Measurements from ENCODE around the gene SLC37A1. TPM values are rescaled to one million over a fixed set of nuclear protein-coding genes. Genes with fewer than 3 reads are reported as not detected.

SLC37A1 gene
- total and polyA plus RNA-seq, 2 of the 13 experiments (the other 11 are each of a cell fraction or from before 2014, with no cell fraction given): 0.22 to 0.40 TPM

GRCh38 chr21:42614811-42615351 is 101.2 kb downstream of the SLC37A1 start:
- no peak overlapping the region for H3K27ac ChIP-seq (ENCODE audit: extremely low read length, insufficient read depth, low read length)
- H3K4me2 ChIP-seq (ENCODE audit: low read depth, low read length): peak overlapping the region; percentile 89
- no peaks in the 10 kb centered on the region for H3K9me3 ChIP-seq (ENCODE audit: low read length)
- H3K4me3 ChIP-seq (replicated peaks in 1 of 3; ENCODE audit: insufficient read depth in 1 of 3, low read depth in 2 of 3, low read length in 3 of 3): peak overlapping the region in 2 of 3 experiments; percentile 34 to 67; a peak in 3 of 6 replicates
- peak; percentile 88 for ATAC-seq
- 8% methylated on average over 4 of the region's 14 CpGs for WGBS (ENCODE audit: low lambda C conversion rate)
- no peaks in the 10 kb centered on the region for H3K79me2 ChIP-seq (ENCODE audit: insufficient read depth, low read length)
- intact Hi-C loops (cut with micrococcal nuclease; ENCODE audit: unreplicated experiment) (no loop called here), in situ Hi-C loops (cut with HindIII; ENCODE audit: extremely low pct_ligation_motif_present, low pct_unique_long_range_greater_than_20kb) (no loop called here)
- ChIA-PET POLR2A (interaction anchor here (1.2 kb wide), 1 partner anchor 10 kb away, joined by 3 read pairs; no protein-coding TSS in a partner anchor), CTCF (ENCODE audit: low intra/inter-chr PET ratio, low total read pairs) (no interaction called here)
- H4K20me1 ChIP-seq (ENCODE audit: insufficient read depth, low read length): no peaks in the 10 kb centered on the region
- no TSS peak for BruUV-seq (replicated peaks)
- 0 out of 2 replicates have a peak overlapping the region, but pooled peaks have one; percentile 8 for H3K9ac ChIP-seq (ENCODE audit: insufficient read depth, low read depth, low read length)
- H3K27me3 ChIP-seq (ENCODE audit: control insufficient read depth in 1 of 2, insufficient read depth in 2 of 2, low read length in 2 of 2): peaks cover under 1 to 34% of the 10 kb centered on the region in 2 experiments; a peak in 4 of 5 replicates
- peak overlapping the region; percentile 92 for H2AFZ ChIP-seq (ENCODE audit: low read length)
- H3K4me1 ChIP-seq (ENCODE audit: insufficient read depth, low read length): peaks cover 34% of the 10 kb centered on the region
- DNase-seq (ENCODE audit: low spot score): peak; percentile 76
- FAIRE-seq: no peak
- H3K36me3 ChIP-seq (replicated peaks in 1 of 2; ENCODE audit: control insufficient read depth in 1 of 2, insufficient read depth in 2 of 2, low read length in 2 of 2): no peaks in the 10 kb centered on the region
- TF ChIP-seq HNRNPUL1 (IDR thresholded peaks at IDR 0.05; ENCODE audit: low read depth, low read length) (no peak), SAP130 (CRISPR knock-in tag; IDR thresholded peaks at IDR 0.05; ENCODE audit: low read depth) (peak; percentile 22; the same call in 1 of the 2 replicates), TBP (CRISPR knock-in tag; IDR thresholded peaks at IDR 0.05) (no peak), ARID4A (CRISPR knock-in tag; IDR thresholded peaks at IDR 0.05; ENCODE audit: borderline replicate concordance) (no peak; the same call in 1 of the 2 replicates), PPARG (CRISPR knock-in tag; conservative IDR thresholded peaks at IDR 0.05) (no peak), HOXA3 (CRISPR knock-in tag; IDR thresholded peaks at IDR 0.05) (peak; percentile 52)
- TF ChIP-seq, protein P1, sequence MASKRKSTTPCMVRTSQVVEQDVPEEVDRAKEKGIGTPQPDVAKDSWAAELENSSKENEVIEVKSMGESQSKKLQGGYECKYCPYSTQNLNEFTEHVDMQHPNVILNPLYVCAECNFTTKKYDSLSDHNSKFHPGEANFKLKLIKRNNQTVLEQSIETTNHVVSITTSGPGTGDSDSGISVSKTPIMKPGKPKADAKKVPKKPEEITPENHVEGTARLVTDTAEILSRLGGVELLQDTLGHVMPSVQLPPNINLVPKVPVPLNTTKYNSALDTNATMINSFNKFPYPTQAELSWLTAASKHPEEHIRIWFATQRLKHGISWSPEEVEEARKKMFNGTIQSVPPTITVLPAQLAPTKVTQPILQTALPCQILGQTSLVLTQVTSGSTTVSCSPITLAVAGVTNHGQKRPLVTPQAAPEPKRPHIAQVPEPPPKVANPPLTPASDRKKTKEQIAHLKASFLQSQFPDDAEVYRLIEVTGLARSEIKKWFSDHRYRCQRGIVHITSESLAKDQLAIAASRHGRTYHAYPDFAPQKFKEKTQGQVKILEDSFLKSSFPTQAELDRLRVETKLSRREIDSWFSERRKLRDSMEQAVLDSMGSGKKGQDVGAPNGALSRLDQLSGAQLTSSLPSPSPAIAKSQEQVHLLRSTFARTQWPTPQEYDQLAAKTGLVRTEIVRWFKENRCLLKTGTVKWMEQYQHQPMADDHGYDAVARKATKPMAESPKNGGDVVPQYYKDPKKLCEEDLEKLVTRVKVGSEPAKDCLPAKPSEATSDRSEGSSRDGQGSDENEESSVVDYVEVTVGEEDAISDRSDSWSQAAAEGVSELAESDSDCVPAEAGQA (IDR thresholded peaks at IDR 0.05; ENCODE audit: low read depth): 0 out of 2 replicates have a peak, but pooled peaks have one; percentile 29
- TF ChIP-seq, protein P1 (CRISPR knock-in tag; IDR thresholded peaks at IDR 0.05; ENCODE audit: borderline replicate concordance): no peak
- TF ChIP-seq, protein P2, sequence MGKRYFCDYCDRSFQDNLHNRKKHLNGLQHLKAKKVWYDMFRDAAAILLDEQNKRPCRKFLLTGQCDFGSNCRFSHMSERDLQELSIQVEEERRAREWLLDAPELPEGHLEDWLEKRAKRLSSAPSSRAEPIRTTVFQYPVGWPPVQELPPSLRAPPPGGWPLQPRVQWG (CRISPR knock-in tag; IDR thresholded peaks at IDR 0.05; ENCODE audit: borderline replicate concordance, low read depth): no peak
- TF ChIP-seq, protein P3, sequence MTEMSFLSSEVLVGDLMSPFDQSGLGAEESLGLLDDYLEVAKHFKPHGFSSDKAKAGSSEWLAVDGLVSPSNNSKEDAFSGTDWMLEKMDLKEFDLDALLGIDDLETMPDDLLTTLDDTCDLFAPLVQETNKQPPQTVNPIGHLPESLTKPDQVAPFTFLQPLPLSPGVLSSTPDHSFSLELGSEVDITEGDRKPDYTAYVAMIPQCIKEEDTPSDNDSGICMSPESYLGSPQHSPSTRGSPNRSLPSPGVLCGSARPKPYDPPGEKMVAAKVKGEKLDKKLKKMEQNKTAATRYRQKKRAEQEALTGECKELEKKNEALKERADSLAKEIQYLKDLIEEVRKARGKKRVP (CRISPR knock-in tag; IDR thresholded peaks at IDR 0.05): no peak

Data from HepG2 (cell line).